H1 (cell line): Measurements from ENCODE around the gene PI4KA. TPM values are rescaled to one million over a fixed set of nuclear protein-coding genes. Genes with fewer than 3 reads are reported as not detected.

ENCODE experiments used
- CTCF ChIA-PET: fragments of 300-600 bp; sonication (Branson Sonifier 250); formaldehyde crosslinking; loops from one replicate; lab custom pipeline; 2021; ENCODE audit not compliant: partially characterized antibody; lab: Charles Lee
- POLR2A ChIA-PET: fragments of 300-600 bp; sonication (Branson Sonifier 250); formaldehyde crosslinking; loops from one replicate; lab custom pipeline; 2021; ENCODE audit warnings: inconsistent platforms; ENCODE audit not compliant: partially characterized antibody; lab: Charles Lee
- DNase-seq, 2 experiments: peaks; one replicate each; pipeline versions ENCODE4 v3.0.0 to v3.0.0-alpha.2; 2010 to 2022; ENCODE audit warnings: low spot score in 2 of 2, low read depth in 1 of 2, mixed read lengths in 1 of 2
- FAIRE-seq: peaks from 2 replicates; lab custom pipeline; 2011; peaks lifted over from hg19 to GRCh38; lab: Jason Lieb, UNC
- H2AFZ ChIP-seq: 2 replicates; pipeline ENCODE4 v1.8.1; 2012; ENCODE audit warnings: low read length, inconsistent platforms
- H2AK5ac ChIP-seq: 2 replicates; pipeline ENCODE4 v1.6.1; 2013; ENCODE audit warnings: low read depth, low read length
- H2BK120ac ChIP-seq: replicated peaks from 2 replicates; pipeline ENCODE3; 2013; ENCODE audit warnings: low read depth, low read length, inconsistent platforms
- H2BK12ac ChIP-seq: 2 replicates; pipeline ENCODE4 v1.6.1; 2013; ENCODE audit warnings: low read depth, low read length
- H2BK15ac ChIP-seq: 2 replicates; pipeline ENCODE4 v1.6.1; 2013; ENCODE audit warnings: low read length
- H2BK20ac ChIP-seq: 2 replicates; pipeline ENCODE4 v1.6.1; 2013; ENCODE audit warnings: low read length
- H2BK5ac ChIP-seq: 2 replicates; pipeline ENCODE4 v1.6.1; 2013; ENCODE audit warnings: low read depth, low read length
- H3K14ac ChIP-seq: 2 replicates; pipeline ENCODE4 v1.6.1; 2013; ENCODE audit warnings: inconsistent platforms; ENCODE audit not compliant: insufficient read length
- H3K18ac ChIP-seq: 2 replicates; pipeline ENCODE4 v1.6.1; 2013; ENCODE audit warnings: low read length; ENCODE audit errors: extremely low read depth
- H3K23ac ChIP-seq: 2 replicates; pipeline ENCODE4 v1.6.1; 2013; ENCODE audit warnings: inconsistent platforms; ENCODE audit not compliant: insufficient read length
- H3K23me2 ChIP-seq: 2 replicates; pipeline ENCODE4 v1.6.1; 2013; ENCODE audit warnings: low read depth, low read length
- H3K27ac ChIP-seq: 2 replicates; pipeline ENCODE4 v1.6.1; 2011; ENCODE audit warnings: low read depth, low read length, inconsistent platforms
- H3K27me3 ChIP-seq, 4 experiments: replicated peaks in 1 of 4; 1 replicate in 1 of 4; 2 replicates in 3 of 4; pipeline versions ENCODE4 v1.6.1 to v1.8.1; 2011 to 2013; ENCODE audit warnings: low read length in 3 of 4, mild to moderate bottlenecking in 3 of 4, inconsistent platforms in 2 of 4, mixed read lengths in 2 of 4, moderate library complexity in 1 of 4; ENCODE audit not compliant: control insufficient read depth in 3 of 4, insufficient read depth in 3 of 4; ENCODE audit errors: extremely low read depth in 1 of 4
- H3K36me3 ChIP-seq, 4 experiments: 2 replicates each; pipeline versions ENCODE4 v1.6.1 to v1.8.1; 2011 to 2013; ENCODE audit warnings: mild to moderate bottlenecking in 4 of 4, low read length in 3 of 4, moderate library complexity in 2 of 4, control low read depth in 1 of 4, inconsistent platforms in 1 of 4; ENCODE audit not compliant: insufficient read depth in 4 of 4, control insufficient read depth in 2 of 4
- H3K4ac ChIP-seq: replicated peaks from 2 replicates; pipeline ENCODE3; 2013; ENCODE audit warnings: low read length, low read depth, mixed read lengths, inconsistent platforms; ENCODE audit not compliant: insufficient read length
- H3K4me1 ChIP-seq, 4 experiments: replicated peaks in 1 of 4; 1 replicate in 1 of 4; 2 replicates in 3 of 4; pipeline versions ENCODE4 v1.6.1 to v1.8.1; 2011 to 2013; ENCODE audit warnings: low read length in 3 of 4, inconsistent platforms in 2 of 4, mixed read lengths in 1 of 4; ENCODE audit not compliant: insufficient read depth in 4 of 4, control insufficient read depth in 3 of 4
- H3K4me2 ChIP-seq, 2 experiments: 2 replicates each; pipeline versions ENCODE4 v1.6.1 to v1.8.1; 2011 to 2013; ENCODE audit warnings: low read depth in 2 of 2, low read length in 2 of 2, control low read depth in 1 of 2, inconsistent platforms in 1 of 2, mild to moderate bottlenecking in 1 of 2; ENCODE audit not compliant: insufficient read depth in 1 of 2
- H3K4me3 ChIP-seq, 4 experiments: fragments of 200-600, 300-600 bp in 1 of 4; sonication (generic), shearing (Covaris generic), sonication (Bioruptor Twin) in 1 of 4; 2 replicates each; pipeline versions ENCODE4 v1.5.1 to v1.8.1; 2011 to 2016; ENCODE audit warnings: low read length in 4 of 4, low read depth in 3 of 4, control low read depth in 2 of 4, inconsistent platforms in 2 of 4, mild to moderate bottlenecking in 2 of 4, mixed read lengths in 1 of 4, moderate library complexity in 1 of 4; ENCODE audit not compliant: insufficient read depth in 2 of 4; ENCODE audit errors: extremely low read depth in 1 of 4
- H3K56ac ChIP-seq: replicated peaks from 2 replicates; pipeline ENCODE3; 2013; ENCODE audit warnings: low read depth, mild to moderate bottlenecking, mixed read lengths, low read length, inconsistent platforms; ENCODE audit not compliant: insufficient read length
- H3K79me1 ChIP-seq: 2 replicates; pipeline ENCODE4 v1.6.1; 2013; ENCODE audit warnings: low read depth, low read length, control low read depth
- H3K79me2 ChIP-seq, 2 experiments: 2 replicates each; pipeline versions ENCODE4 v1.6.1 to v1.8.1; 2012 to 2013; ENCODE audit warnings: low read length in 2 of 2, mild to moderate bottlenecking in 2 of 2, inconsistent platforms in 1 of 2; ENCODE audit not compliant: insufficient read depth in 2 of 2, control insufficient read depth in 1 of 2
- H3K9ac ChIP-seq, 4 experiments: replicated peaks in 1 of 4; 1 replicate in 1 of 4; 2 replicates in 3 of 4; pipeline versions ENCODE4 v1.6.1 to v1.8.1; 2011 to 2013; ENCODE audit warnings: low read depth in 3 of 4, low read length in 3 of 4, control low read depth in 2 of 4, mild to moderate bottlenecking in 2 of 4, moderate library complexity in 2 of 4, inconsistent platforms in 1 of 4; ENCODE audit errors: extremely low read depth in 1 of 4
- H3K9me3 ChIP-seq, 2 experiments: 2 replicates each; pipeline versions ENCODE4 v1.6.1 to v1.8.1; 2012 to 2013; ENCODE audit warnings: mild to moderate bottlenecking in 2 of 2, moderate library complexity in 2 of 2, control low read depth in 1 of 2, inconsistent platforms in 1 of 2, low read depth in 1 of 2, low read length in 1 of 2, mixed read lengths in 1 of 2; ENCODE audit not compliant: insufficient read depth in 2 of 2
- H4K20me1 ChIP-seq, 2 experiments: replicated peaks in 1 of 2; 2 replicates each; pipeline versions ENCODE3 to v1.8.1; 2011 to 2013; ENCODE audit warnings: inconsistent platforms in 2 of 2, low read length in 2 of 2, mild to moderate bottlenecking in 1 of 2; ENCODE audit not compliant: insufficient read depth in 2 of 2, control insufficient read depth in 1 of 2
- H4K5ac ChIP-seq: 2 replicates; pipeline ENCODE4 v1.6.1; 2013; ENCODE audit warnings: low read length, low read depth, mixed read lengths, inconsistent platforms; ENCODE audit not compliant: insufficient read length
- H4K8ac ChIP-seq: 2 replicates; pipeline ENCODE4 v1.8.0; 2013; ENCODE audit warnings: mild to moderate bottlenecking, moderate library complexity, low read length, inconsistent platforms; ENCODE audit not compliant: insufficient read depth; ENCODE audit errors: extremely low read depth
- H4K91ac ChIP-seq: replicated peaks from 2 replicates; pipeline ENCODE3; 2013; ENCODE audit warnings: low read length, mixed read lengths, inconsistent platforms; ENCODE audit not compliant: insufficient read length
- BRCA1 ChIP-seq: IDR thresholded peaks from 2 replicates; pipeline ENCODE4 v1.6.1; 2012; ENCODE audit warnings: low read depth, low read length, improper control_type of control experiment
- CEBPB ChIP-seq: IDR thresholded peaks from 2 replicates; pipeline ENCODE4 v1.6.1; 2012; ENCODE audit warnings: low read depth, low read length
- CHD1 ChIP-seq: IDR thresholded peaks from 2 replicates; pipeline ENCODE4 v1.6.1; 2012; ENCODE audit warnings: low read depth, low read length, improper control_type of control experiment
- CHD2 ChIP-seq: IDR thresholded peaks from 2 replicates; pipeline ENCODE4 v1.6.1; 2012; ENCODE audit warnings: low read length, improper control_type of control experiment
- EP300 ChIP-seq, 2 experiments: IDR thresholded peaks; 1 replicate in 1 of 2; 2 replicates in 1 of 2; pipeline ENCODE4 v1.6.1; 2011 to 2012; ENCODE audit warnings: low read depth in 2 of 2, low read length in 2 of 2, mild to moderate bottlenecking in 2 of 2, borderline replicate concordance in 1 of 2, inconsistent platforms in 1 of 2, moderate library complexity in 1 of 2
- HDAC2 ChIP-seq, 2 experiments: fragments of 300-600 bp in 1 of 2; sonication (generic) in 1 of 2; IDR thresholded peaks; 2 replicates each; pipeline ENCODE4 v1.6.1; 2011 to 2012; ENCODE audit warnings: low read depth in 2 of 2, low read length in 2 of 2, mild to moderate bottlenecking in 2 of 2, moderate library complexity in 2 of 2, borderline replicate concordance in 1 of 2, inconsistent platforms in 1 of 2
- NRF1 ChIP-seq: IDR thresholded peaks from 2 replicates; pipeline ENCODE4 v1.6.1; 2011; ENCODE audit warnings: mild to moderate bottlenecking, low read depth, low read length, improper control_type of control experiment
- SP2 ChIP-seq: IDR thresholded peaks from 2 replicates; pipeline ENCODE4 v1.6.1; 2012; ENCODE audit warnings: mild to moderate bottlenecking, low read length, inconsistent platforms
- SP4 ChIP-seq: IDR thresholded peaks from 2 replicates; pipeline ENCODE4 v1.6.1; 2012; ENCODE audit warnings: low read length, inconsistent platforms
- TAF7 ChIP-seq: optimal IDR thresholded peaks from 2 replicates; pipeline ENCODE3; 2011; ENCODE audit warnings: low read depth, mild to moderate bottlenecking, inconsistent platforms, low read length, moderate library complexity, borderline replicate concordance
- TBP ChIP-seq: IDR thresholded peaks from 2 replicates; pipeline ENCODE4 v1.6.1; 2011; ENCODE audit warnings: low read depth, low read length, improper control_type of control experiment
- YY1 ChIP-seq: IDR thresholded peaks from 2 replicates; pipeline ENCODE4 v1.6.1; 2011; ENCODE audit warnings: low read depth, mild to moderate bottlenecking, low read length
- ZNF274 ChIP-seq: IDR thresholded peaks from 2 replicates; pipeline ENCODE4 v1.7.0; 2012; ENCODE audit warnings: low read length, borderline replicate concordance; ENCODE audit errors: extremely low read depth
- WGBS, 2 experiments: shearing (Covaris generic) in 1 of 2; methylation state at CpG; one replicate each; pipeline versions ENCODE4 v1.1.6 to v1.1.7; 2013 to 2015; ENCODE audit warnings: low lambda C conversion rate in 2 of 2, mixed read lengths in 2 of 2, inconsistent platforms in 1 of 2, low coverage in 1 of 2, missing lambda C conversion rate in 1 of 2; ENCODE audit not compliant: insufficient replicate concordance in 2 of 2, insufficient coverage in 1 of 2, insufficient read length in 1 of 2; ENCODE audit errors: extremely low coverage in 1 of 2, missing lambda C conversion rate in 1 of 2; 5-methylcytosine and 5-hydroxymethylcytosine counted together
- polyA plus RNA-seq, 7 experiments: library from polyadenylated mRNA; depleted of rRNA in 3 of 7; stranded (reverse) in 5 of 7; unstranded in 2 of 7; fragments of >200 nt in 5 of 7; fragments of 200-250 nt in 2 of 7; gene quantifications; 1 replicate in 5 of 7; 2 replicates in 1 of 7; 4 replicates in 1 of 7; pipeline versions ENCODE4 v1.2.1 to v1.2.3, GENCODE V29; 2011 to 2013; ENCODE audit warnings: missing spikeins in 2 of 7, mixed read lengths in 2 of 7
- total RNA-seq: library from RNA; stranded (reverse); fragmentation: NEBNext Ultra II Directional; extraction: Animal tissue kit (Norgen Biotek cat#: 25700); gene quantifications from 2 replicates; pipeline ENCODE4 v1.2.1, GENCODE V29; 2021
- TF ChIP-seq, protein P1 (sequence below): IDR thresholded peaks from 2 replicates; pipeline ENCODE4 v1.6.1; 2011; ENCODE audit warnings: low read length, improper control_type of control experiment

PI4KA gene
- total and polyA plus RNA-seq, 2 of the 8 experiments (the other 6 are each of a cell fraction or from before 2014, with no cell fraction given) = 22.5 to 37.7 TPM

DNA sequence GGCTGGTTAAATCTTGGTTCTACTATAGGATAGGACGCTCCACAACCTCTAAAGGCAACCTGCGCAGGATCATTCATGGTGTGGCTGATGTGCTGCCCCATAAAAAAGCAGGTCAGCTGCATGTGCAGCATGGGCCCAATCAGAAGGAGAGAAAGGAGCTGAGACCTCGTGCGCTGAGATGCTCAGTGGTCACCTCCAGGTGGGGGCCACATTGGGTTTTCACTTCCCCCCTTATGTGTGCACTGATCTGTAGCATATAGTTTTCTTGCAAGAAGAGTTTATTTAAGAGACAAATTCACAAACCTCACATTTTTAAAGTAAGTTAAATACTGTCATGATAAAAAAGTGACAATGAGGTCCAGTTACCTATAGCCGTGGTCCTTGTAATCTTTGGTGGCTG lies 60.4 kb downstream of the PI4KA start:
- ChIA-PET CTCF (interaction anchor here (2.0 kb wide), 1 partner anchor 14 kb away, joined by 15 read pairs; no protein-coding TSS in a partner anchor), POLR2A (no interaction called here)
- H3K27me3 ChIP-seq = no peaks in the 10 kb centered on the region
- no peak overlapping the region for H3K14ac ChIP-seq
- no peak overlapping the region for H2BK20ac ChIP-seq
- no peak overlapping the region for H3K23ac ChIP-seq
- no peak overlapping the region for H4K8ac ChIP-seq
- no peak overlapping the region for H2BK12ac ChIP-seq
- DNase-seq (no peak), FAIRE-seq (no peak)
- no peak overlapping the region for H2AFZ ChIP-seq
- no peak overlapping the region for H2AK5ac ChIP-seq
- no peak overlapping the region for H4K5ac ChIP-seq
- H3K36me3 ChIP-seq = peaks cover 0 to 5% (median 2%) of the 10 kb centered on the region in 4 experiments; a peak in 4 of 8 replicates
- H3K9ac ChIP-seq = no peak overlapping the region
- 70% methylated on average over 5 of the region's 5 CpGs; no CpG with 5 or more reads in 1 of the 2 experiments for whole genome bisulfite sequencing, 2 experiments
- no peaks in the 10 kb centered on the region for H3K79me1 ChIP-seq
- H2BK5ac ChIP-seq = no peak overlapping the region
- no peak overlapping the region for H3K18ac ChIP-seq
- no peak overlapping the region for H3K27ac ChIP-seq
- no peak overlapping the region for H2BK15ac ChIP-seq
- no peak overlapping the region for H4K91ac ChIP-seq
- no peaks in the 10 kb centered on the region for H4K20me1 ChIP-seq
- H3K4me2 ChIP-seq = no peak overlapping the region
- no peaks in the 10 kb centered on the region for H3K23me2 ChIP-seq
- no peaks in the 10 kb centered on the region for H3K79me2 ChIP-seq
- no peaks in the 10 kb centered on the region for H3K9me3 ChIP-seq
- no peak overlapping the region for H2BK120ac ChIP-seq
- H3K4me3 ChIP-seq = no peak overlapping the region
- H3K56ac ChIP-seq = no peak overlapping the region
- no peak overlapping the region for H3K4ac ChIP-seq
- H3K4me1 ChIP-seq = no peaks in the 10 kb centered on the region; a peak in 1 of 7 replicates
- TF ChIP-seq HDAC2 (IDR thresholded peaks at IDR 0.05; ENCODE audit: borderline replicate concordance in 1 of 2, low read depth in 2 of 2, low read length in 2 of 2) (no peak), NRF1 (no peak), ZNF274 (no peak), CEBPB (no peak), EP300 (IDR thresholded peaks at IDR 0.05; ENCODE audit: borderline replicate concordance in 1 of 2, low read depth in 2 of 2, low read length in 2 of 2) (no peak), CHD1 (no peak), SP4 (no peak), BRCA1 (no peak), CHD2 (no peak), TAF7 (no peak), SP2 (no peak), YY1 (no peak), TBP (no peak)
- TF ChIP-seq, protein P1, sequence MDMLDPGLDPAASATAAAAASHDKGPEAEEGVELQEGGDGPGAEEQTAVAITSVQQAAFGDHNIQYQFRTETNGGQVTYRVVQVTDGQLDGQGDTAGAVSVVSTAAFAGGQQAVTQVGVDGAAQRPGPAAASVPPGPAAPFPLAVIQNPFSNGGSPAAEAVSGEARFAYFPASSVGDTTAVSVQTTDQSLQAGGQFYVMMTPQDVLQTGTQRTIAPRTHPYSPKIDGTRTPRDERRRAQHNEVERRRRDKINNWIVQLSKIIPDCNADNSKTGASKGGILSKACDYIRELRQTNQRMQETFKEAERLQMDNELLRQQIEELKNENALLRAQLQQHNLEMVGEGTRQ = no peak
